Measurements from ENCODE around the gene COX11. TPM values are rescaled to one million over a fixed set of nuclear protein-coding genes. Genes with fewer than 3 reads are reported as not detected.

COX11 gene
- total RNA-seq, 2 experiments from 2014 or later: 75.6 to 78.6 TPM

DNA sequence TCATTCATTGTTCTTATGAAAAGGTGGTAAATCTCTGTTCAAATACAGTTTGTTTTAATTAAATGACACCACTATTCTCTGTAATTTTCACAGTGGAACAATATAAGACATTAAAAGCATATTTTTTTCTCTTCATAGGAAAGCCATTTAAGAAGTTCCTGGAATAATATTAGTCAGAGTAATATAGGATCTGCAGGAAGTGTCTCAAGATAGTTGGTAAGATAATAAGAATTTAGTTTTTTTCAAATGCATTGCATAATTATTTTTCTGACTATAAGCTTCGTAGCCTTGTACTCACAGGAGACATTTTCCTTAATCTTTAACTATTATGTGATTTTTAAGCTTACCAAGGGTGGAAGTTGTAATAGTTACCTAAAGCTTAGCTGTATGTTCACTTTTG lies 17.0 kb upstream of the COX11 start:
- Histone ChIP-seq H3K9me2 (ENCODE audit: insufficient read depth, low read length) (no peaks in the 10 kb centered on the region), H3K36me3 (ENCODE audit: insufficient read depth, low read length) (no peaks in the 10 kb centered on the region), H3K9me3 (ENCODE audit: low read length) (peaks cover 7% of the 10 kb centered on the region; the same call in 1 of the 2 replicates), H3K27ac (ENCODE audit: low read depth, low read length, poor library complexity, severe bottlenecking) (no peak overlapping the region), H3K4me3 (ENCODE audit: low read depth, low read length, poor library complexity, severe bottlenecking) (no peak overlapping the region), H3K79me2 (ENCODE audit: insufficient read depth, low read depth, low read length) (no peaks in the 10 kb centered on the region), H4K20me1 (ENCODE audit: insufficient read depth, low read length) (no peaks in the 10 kb centered on the region), H3K4me2 (ENCODE audit: low read length) (no peak overlapping the region), H2AFZ (ENCODE audit: low read length) (no peak overlapping the region), H3K4me1 (ENCODE audit: insufficient read depth, low read length, poor library complexity, severe bottlenecking) (no peaks in the 10 kb centered on the region)
- TF ChIP-seq, protein P1, sequence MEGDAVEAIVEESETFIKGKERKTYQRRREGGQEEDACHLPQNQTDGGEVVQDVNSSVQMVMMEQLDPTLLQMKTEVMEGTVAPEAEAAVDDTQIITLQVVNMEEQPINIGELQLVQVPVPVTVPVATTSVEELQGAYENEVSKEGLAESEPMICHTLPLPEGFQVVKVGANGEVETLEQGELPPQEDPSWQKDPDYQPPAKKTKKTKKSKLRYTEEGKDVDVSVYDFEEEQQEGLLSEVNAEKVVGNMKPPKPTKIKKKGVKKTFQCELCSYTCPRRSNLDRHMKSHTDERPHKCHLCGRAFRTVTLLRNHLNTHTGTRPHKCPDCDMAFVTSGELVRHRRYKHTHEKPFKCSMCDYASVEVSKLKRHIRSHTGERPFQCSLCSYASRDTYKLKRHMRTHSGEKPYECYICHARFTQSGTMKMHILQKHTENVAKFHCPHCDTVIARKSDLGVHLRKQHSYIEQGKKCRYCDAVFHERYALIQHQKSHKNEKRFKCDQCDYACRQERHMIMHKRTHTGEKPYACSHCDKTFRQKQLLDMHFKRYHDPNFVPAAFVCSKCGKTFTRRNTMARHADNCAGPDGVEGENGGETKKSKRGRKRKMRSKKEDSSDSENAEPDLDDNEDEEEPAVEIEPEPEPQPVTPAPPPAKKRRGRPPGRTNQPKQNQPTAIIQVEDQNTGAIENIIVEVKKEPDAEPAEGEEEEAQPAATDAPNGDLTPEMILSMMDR (conservative IDR thresholded peaks at IDR 0.05; ENCODE audit: low read length): no peak
- no peak for TF ChIP-seq EZH2phosphoT487 (IDR thresholded peaks at IDR 0.05; ENCODE audit: borderline replicate concordance, low read depth, low read length)
- BruUV-seq (replicated peaks): no TSS peak
- DNase-seq (ENCODE audit: low spot score): no peak
- ChIA-PET CTCF (ENCODE audit: unreplicated experiment) (no interaction called here), POLR2A (interaction anchor here (0.5 to 1.0 kb wide), 4 partner anchors 12 to 625 kb away, joined by 3 to 5 read pairs (median 4); no protein-coding TSS in a partner anchor)
- intact Hi-C loops (cut with micrococcal nuclease; ENCODE audit: unreplicated experiment): loop anchor here (5.0 kb wide), 1 partner anchor 527 kb away; the partner anchor contains the start of gene SMIM36

DNA sequence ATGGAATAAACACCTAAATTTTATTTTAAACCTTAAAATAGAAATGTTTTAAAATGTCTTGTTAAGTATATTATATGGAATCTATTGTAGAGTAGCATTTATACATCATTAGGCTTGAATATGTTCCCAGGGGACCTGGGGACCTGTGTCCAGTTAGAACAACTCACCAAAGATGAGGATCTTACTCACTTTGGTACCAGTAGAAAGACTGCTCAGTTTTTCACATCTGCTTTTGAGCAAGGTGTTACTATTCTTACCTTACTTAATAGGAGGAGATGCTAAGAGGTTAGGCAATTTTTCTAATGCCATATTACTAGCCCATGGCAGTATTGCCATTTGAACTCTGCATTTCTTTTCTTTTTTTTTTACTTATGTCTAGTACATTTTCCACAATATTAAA lies 14.8 kb upstream of the COX11 start:
- Histone ChIP-seq H4K20me1 (ENCODE audit: insufficient read depth, low read length) (no peaks in the 10 kb centered on the region), H3K9me3 (ENCODE audit: low read length) (peaks cover 20% of the 10 kb centered on the region; the same call in 1 of the 2 replicates), H2AFZ (ENCODE audit: low read length) (no peak overlapping the region), H3K4me1 (ENCODE audit: insufficient read depth, low read length, poor library complexity, severe bottlenecking) (no peaks in the 10 kb centered on the region), H3K9me2 (ENCODE audit: insufficient read depth, low read length) (no peaks in the 10 kb centered on the region), H3K4me3 (ENCODE audit: low read depth, low read length, poor library complexity, severe bottlenecking) (no peak overlapping the region), H3K79me2 (ENCODE audit: insufficient read depth, low read depth, low read length) (peaks cover 8% of the 10 kb centered on the region; the same call in 1 of the 2 replicates), H3K4me2 (ENCODE audit: low read length) (no peak overlapping the region), H3K36me3 (ENCODE audit: insufficient read depth, low read length) (no peaks in the 10 kb centered on the region; the same call in 1 of the 2 replicates), H3K27ac (ENCODE audit: low read depth, low read length, poor library complexity, severe bottlenecking) (no peak overlapping the region)
- intact Hi-C loops (cut with micrococcal nuclease; ENCODE audit: unreplicated experiment): no loop called here
- DNase-seq (ENCODE audit: low spot score): no peak
- ChIA-PET POLR2A (no interaction called here), CTCF (ENCODE audit: unreplicated experiment) (no interaction called here)
- TF ChIP-seq, protein P1 (conservative IDR thresholded peaks at IDR 0.05; ENCODE audit: low read length): no peak
- TF ChIP-seq EZH2phosphoT487 (IDR thresholded peaks at IDR 0.05; ENCODE audit: borderline replicate concordance, low read depth, low read length): no peak
- BruUV-seq (replicated peaks): no TSS peak

DNA sequence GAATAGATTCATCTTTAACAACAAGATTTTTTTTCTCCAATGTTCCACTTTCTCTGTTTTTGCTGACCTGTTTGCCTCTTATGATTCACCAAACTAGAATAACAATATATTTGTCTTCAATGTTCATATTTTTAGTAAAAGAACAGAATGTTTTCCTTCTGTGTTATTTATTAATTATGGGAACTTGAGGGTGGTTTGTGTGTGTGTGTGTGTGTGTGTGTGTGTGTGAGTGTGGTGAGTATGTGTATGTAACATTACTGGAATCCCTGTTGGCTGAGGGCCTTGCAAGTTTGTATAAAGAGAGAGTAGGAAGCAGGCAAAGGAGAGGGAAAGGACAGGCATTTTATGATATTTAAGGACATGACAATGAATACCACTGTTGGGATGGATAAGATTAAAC lies 13.9 kb upstream of the COX11 start:
- CTCF ChIA-PET (ENCODE audit: unreplicated experiment): no interaction called here

More for the DNA sequence above, 13.9 kb upstream of the COX11 start:
- Histone ChIP-seq H3K4me2 (ENCODE audit: low read length) (no peak overlapping the region), H3K79me2 (ENCODE audit: insufficient read depth, low read depth, low read length) (peaks cover 8% of the 10 kb centered on the region; the same call in 1 of the 2 replicates), H3K4me1 (ENCODE audit: insufficient read depth, low read length, poor library complexity, severe bottlenecking) (no peaks in the 10 kb centered on the region), H4K20me1 (ENCODE audit: insufficient read depth, low read length) (no peaks in the 10 kb centered on the region), H3K27ac (ENCODE audit: low read depth, low read length, poor library complexity, severe bottlenecking) (no peak overlapping the region), H3K9me3 (ENCODE audit: low read length) (peaks cover 20% of the 10 kb centered on the region; the same call in 1 of the 2 replicates), H3K36me3 (ENCODE audit: insufficient read depth, low read length) (no peaks in the 10 kb centered on the region; the same call in 1 of the 2 replicates), H2AFZ (ENCODE audit: low read length) (no peak overlapping the region), H3K9me2 (ENCODE audit: insufficient read depth, low read length) (no peaks in the 10 kb centered on the region), H3K4me3 (ENCODE audit: low read depth, low read length, poor library complexity, severe bottlenecking) (no peak overlapping the region)
- intact Hi-C loops (cut with micrococcal nuclease; ENCODE audit: unreplicated experiment): no loop called here
- DNase-seq (ENCODE audit: low spot score): no peak
- no TSS peak for BruUV-seq (replicated peaks)
- POLR2A ChIA-PET: no interaction called here
- no peak for TF ChIP-seq EZH2phosphoT487 (IDR thresholded peaks at IDR 0.05; ENCODE audit: borderline replicate concordance, low read depth, low read length)
- TF ChIP-seq, protein P1 (conservative IDR thresholded peaks at IDR 0.05; ENCODE audit: low read length): no peak

Measured in OCI-LY7 (cell line).